ENCODE results near the gene JPT2. TPM values are rescaled to one million over a fixed set of nuclear protein-coding genes. Genes with fewer than 3 reads are reported as not detected.

Gene JPT2
- total RNA-seq, 1 experiment from 2014 or later: 244 TPM

DNA sequence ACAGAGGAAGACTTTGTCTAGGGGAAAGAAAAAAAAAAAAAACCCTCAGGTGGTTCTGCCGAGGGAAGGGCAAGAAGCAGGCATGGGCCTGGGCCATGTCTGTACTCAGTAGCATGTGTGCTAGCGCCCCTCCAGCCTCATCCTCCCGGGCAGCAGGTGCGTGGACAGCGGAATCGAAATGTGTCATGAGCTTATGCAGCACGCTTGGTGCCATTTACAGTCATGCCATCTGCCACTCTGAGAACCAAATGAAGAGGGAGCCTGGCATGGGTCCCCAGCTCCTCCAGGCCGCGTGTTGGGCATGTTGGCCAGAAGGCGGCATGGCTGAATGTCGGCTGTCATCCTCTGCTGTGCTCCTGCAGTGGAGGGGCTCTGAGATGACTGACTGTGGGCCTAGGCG, 34.6 kb upstream of the JPT2 start:
- H2AFZ ChIP-seq: no peak overlapping the region
- intact Hi-C loops (cut with micrococcal nuclease; ENCODE audit: unreplicated experiment): no loop called here
- H3K9me2 ChIP-seq (ENCODE audit: insufficient read depth): no peaks in the 10 kb centered on the region
- ChIA-PET CTCF (no interaction called here), POLR2A (ENCODE audit: unreplicated experiment) (no interaction called here)
- H3K79me2 ChIP-seq (ENCODE audit: low read depth): no peaks in the 10 kb centered on the region
- peaks cover 15% of the 10 kb centered on the region; the same call in 1 of the 2 replicates for H3F3A ChIP-seq (ENCODE audit: insufficient read depth, low read depth)
- no peak for DNase-seq
- no peaks in the 10 kb centered on the region for H3K27me3 ChIP-seq (ENCODE audit: insufficient read depth, low read depth)
- H3K4me3 ChIP-seq: no peak overlapping the region
- H3K4me1 ChIP-seq (replicated peaks; ENCODE audit: insufficient read depth): peaks cover 16% of the 10 kb centered on the region
- no peaks in the 10 kb centered on the region for H3K9me3 ChIP-seq (ENCODE audit: insufficient read depth, low read depth)
- no peak overlapping the region for H3K4me2 ChIP-seq
- no TSS peak for BruUV-seq (replicated peaks)
- H3K27ac ChIP-seq: no peak overlapping the region
- TF ChIP-seq, protein P1, sequence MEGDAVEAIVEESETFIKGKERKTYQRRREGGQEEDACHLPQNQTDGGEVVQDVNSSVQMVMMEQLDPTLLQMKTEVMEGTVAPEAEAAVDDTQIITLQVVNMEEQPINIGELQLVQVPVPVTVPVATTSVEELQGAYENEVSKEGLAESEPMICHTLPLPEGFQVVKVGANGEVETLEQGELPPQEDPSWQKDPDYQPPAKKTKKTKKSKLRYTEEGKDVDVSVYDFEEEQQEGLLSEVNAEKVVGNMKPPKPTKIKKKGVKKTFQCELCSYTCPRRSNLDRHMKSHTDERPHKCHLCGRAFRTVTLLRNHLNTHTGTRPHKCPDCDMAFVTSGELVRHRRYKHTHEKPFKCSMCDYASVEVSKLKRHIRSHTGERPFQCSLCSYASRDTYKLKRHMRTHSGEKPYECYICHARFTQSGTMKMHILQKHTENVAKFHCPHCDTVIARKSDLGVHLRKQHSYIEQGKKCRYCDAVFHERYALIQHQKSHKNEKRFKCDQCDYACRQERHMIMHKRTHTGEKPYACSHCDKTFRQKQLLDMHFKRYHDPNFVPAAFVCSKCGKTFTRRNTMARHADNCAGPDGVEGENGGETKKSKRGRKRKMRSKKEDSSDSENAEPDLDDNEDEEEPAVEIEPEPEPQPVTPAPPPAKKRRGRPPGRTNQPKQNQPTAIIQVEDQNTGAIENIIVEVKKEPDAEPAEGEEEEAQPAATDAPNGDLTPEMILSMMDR (conservative IDR thresholded peaks at IDR 0.05): no peak
- TF ChIP-seq EZH2 (IDR thresholded peaks at IDR 0.05; ENCODE audit: low read depth): no peak
- H3K36me3 ChIP-seq (ENCODE audit: low read depth): peaks cover 17% of the 10 kb centered on the region; the same call in 1 of the 2 replicates
- H4K20me1 ChIP-seq (ENCODE audit: insufficient read depth): peaks cover 4% of the 10 kb centered on the region; the same call in 1 of the 2 replicates

DNA sequence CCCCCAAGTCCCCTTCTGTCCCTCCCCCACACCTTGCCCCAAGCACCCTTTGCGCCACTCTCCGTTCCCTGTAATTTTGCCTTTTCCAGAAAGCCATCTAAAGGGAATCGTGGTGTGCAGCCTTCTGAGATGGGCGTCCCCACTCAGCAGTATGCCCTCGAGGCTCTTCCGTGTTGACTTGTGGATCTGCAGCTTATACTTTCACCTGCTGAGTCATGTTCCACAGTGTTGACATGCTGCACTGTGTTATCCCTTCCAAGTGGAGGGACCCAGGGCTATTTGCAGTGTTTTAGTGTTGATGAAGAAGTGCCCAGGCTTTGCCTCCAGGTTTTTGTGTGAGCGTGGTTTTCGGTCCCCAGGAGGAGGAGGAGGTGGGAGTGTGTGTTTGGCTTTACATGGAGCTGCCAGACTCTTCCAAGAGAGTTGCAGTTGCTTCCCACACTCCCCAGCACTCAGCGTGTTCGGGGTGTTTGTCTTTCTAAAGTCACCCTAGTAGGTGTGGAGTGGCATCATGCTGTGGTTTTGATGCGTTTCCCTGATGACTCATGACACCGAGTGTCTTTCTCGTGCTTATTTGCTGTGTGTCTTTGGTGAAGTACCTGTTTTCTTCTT, 32.1 kb upstream of the JPT2 start:
- peak overlapping the region; percentile 30 for H3K27ac ChIP-seq

DNA sequence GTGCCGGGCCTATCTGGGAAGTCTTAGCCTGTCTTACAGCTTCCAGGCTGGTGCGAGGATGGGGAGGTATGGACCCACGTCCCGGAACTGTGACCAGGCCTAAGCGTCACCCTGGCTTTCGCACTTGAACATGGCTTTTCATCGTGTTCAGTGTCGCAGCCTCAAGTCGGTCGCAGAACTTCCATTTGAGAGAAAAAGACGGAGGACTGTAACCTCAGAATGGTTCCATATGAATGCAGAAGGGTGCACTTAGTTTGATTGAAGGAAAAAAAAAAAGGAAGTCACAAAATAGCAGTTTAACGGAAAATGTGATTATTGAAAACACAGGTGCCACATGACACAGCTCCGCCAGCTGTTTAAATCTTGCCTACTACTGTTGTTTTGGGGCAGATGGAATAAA, 30.2 kb upstream of the JPT2 start:
- peaks cover 39% of the 10 kb centered on the region for H3F3A ChIP-seq (ENCODE audit: insufficient read depth, low read depth)
- no peak overlapping the region for H3K4me2 ChIP-seq
- peaks cover 16% of the 10 kb centered on the region for H3K4me1 ChIP-seq (replicated peaks; ENCODE audit: insufficient read depth)
- no peak for DNase-seq
- TF ChIP-seq, protein P1 (conservative IDR thresholded peaks at IDR 0.05): no peak
- TF ChIP-seq EZH2 (IDR thresholded peaks at IDR 0.05; ENCODE audit: low read depth): no peak
- H3K9me2 ChIP-seq (ENCODE audit: insufficient read depth): no peaks in the 10 kb centered on the region
- peaks cover 20% of the 10 kb centered on the region for H3K36me3 ChIP-seq (ENCODE audit: low read depth)
- no peak overlapping the region for H2AFZ ChIP-seq
- no peak overlapping the region for H3K4me3 ChIP-seq
- no peaks in the 10 kb centered on the region for H3K79me2 ChIP-seq (ENCODE audit: low read depth)
- H4K20me1 ChIP-seq (ENCODE audit: insufficient read depth): peaks cover 7% of the 10 kb centered on the region; the same call in 1 of the 2 replicates
- BruUV-seq (replicated peaks): no TSS peak
- H3K27me3 ChIP-seq (ENCODE audit: insufficient read depth, low read depth): no peaks in the 10 kb centered on the region
- POLR2A ChIA-PET (ENCODE audit: unreplicated experiment): no interaction called here
- H3K27ac ChIP-seq: no peak overlapping the region
- intact Hi-C loops (cut with micrococcal nuclease; ENCODE audit: unreplicated experiment): no loop called here
- no peaks in the 10 kb centered on the region for H3K9me3 ChIP-seq (ENCODE audit: insufficient read depth, low read depth)
- CTCF ChIA-PET: interaction anchor here (0.6 kb wide), 1 partner anchor 85 kb away, joined by 3 read pairs; no protein-coding TSS in a partner anchor

More for the DNA sequence above, 32.1 kb upstream of the JPT2 start:
- Histone ChIP-seq H3K27me3 (ENCODE audit: insufficient read depth, low read depth) (no peaks in the 10 kb centered on the region), H3K4me2 (peak overlapping the region; percentile 21; the same call in 1 of the 2 replicates), H4K20me1 (ENCODE audit: insufficient read depth) (peaks cover 7% of the 10 kb centered on the region; the same call in 1 of the 2 replicates), H3K36me3 (ENCODE audit: low read depth) (peaks cover 20% of the 10 kb centered on the region), H2AFZ (no peak overlapping the region), H3K9me3 (ENCODE audit: insufficient read depth, low read depth) (no peaks in the 10 kb centered on the region), H3K4me3 (no peak overlapping the region), H3K79me2 (ENCODE audit: low read depth) (no peaks in the 10 kb centered on the region), H3F3A (ENCODE audit: insufficient read depth, low read depth) (peaks cover 31% of the 10 kb centered on the region), H3K4me1 (replicated peaks; ENCODE audit: insufficient read depth) (peaks cover 16% of the 10 kb centered on the region), H3K9me2 (ENCODE audit: insufficient read depth) (no peaks in the 10 kb centered on the region)
- DNase-seq: peak; percentile 40 to 46
- ChIA-PET CTCF (interaction anchor here (0.6 kb wide), 1 partner anchor 60 kb away, joined by 3 read pairs; the partner anchor contains the start of gene MAPK8IP3), POLR2A (ENCODE audit: unreplicated experiment) (no interaction called here)
- intact Hi-C loops (cut with micrococcal nuclease; ENCODE audit: unreplicated experiment): no loop called here
- no peak for TF ChIP-seq EZH2 (IDR thresholded peaks at IDR 0.05; ENCODE audit: low read depth)
- TF ChIP-seq, protein P1 (conservative IDR thresholded peaks at IDR 0.05): no peak
- BruUV-seq (replicated peaks): no TSS peak
